ENCODE measurements around the gene LSM7.

LSM7 gene

GRCh38 chr19:2321565-2322283, 6.7 kb downstream of the LSM7 start:
- DNase-seq (ENCODE audit: low read depth) = no peak

- DNase-seq (ENCODE audit: low read depth) = no peak
These were observed 7.4 kb downstream of the LSM7 start for GRCh38 chr19:2320939-2321338.

DNA sequence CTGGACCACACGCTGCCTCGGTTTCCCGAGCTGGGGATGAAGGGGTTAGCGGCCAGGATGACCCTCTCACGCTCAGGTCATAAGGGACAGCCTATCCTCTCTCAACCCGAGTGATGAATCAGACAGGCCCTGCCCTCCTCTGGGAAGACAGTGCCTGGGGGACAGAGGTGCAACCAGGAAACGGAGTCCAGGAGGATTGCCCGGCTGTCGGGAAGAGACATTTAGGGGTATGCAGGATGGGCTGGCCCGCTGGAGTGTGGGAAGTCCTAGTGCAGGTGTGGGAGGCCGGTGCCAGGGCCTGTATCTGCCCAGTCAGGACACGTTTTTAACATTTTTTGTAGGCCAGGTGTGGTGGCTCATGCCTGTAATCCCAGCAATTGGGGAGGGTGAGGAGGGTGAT, 8.3 kb downstream of the LSM7 start:
- no peak for DNase-seq (ENCODE audit: low read depth)

DNA sequence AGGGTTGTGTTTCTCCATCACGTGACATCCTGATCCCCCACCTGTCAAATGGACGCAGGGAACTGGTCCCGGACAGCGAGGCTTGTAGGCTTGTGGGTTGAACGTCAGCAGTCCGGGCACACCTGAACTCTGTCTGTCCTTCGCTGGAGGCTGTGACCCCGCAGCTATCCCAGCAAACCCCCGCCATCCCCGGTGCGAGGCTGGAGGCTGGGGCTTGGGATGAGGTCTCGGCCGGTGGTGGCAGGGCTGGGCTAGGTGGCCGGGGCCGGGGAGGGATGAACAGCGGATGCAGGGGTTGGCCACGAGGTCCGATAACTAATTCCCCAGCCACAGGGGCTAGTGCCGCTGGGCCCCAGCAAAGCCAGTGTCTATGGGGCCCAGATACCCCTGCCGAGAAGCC, 8.8 kb downstream of the LSM7 start:
- DNase-seq (ENCODE audit: low read depth) = no peak

DNA sequence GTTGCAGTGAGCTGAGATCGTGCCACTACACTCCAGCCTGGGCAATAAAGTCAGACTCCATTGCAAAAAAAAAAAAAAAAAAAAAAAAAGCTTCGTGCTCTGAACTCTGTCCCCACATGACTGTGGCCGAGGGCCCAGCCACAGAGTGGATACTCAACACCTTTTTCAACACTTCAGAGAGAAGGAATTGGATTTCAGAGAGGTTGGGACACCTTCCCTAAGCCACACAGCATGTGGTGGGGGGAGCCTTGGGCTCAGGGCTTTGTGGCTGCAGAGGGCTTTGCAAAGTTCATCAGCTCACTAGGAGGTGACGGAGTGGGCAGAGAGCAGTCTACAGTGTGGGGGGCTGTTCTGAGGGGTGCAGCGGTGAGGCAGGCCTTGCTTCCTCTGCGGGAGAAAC, 9.5 kb downstream of the LSM7 start:
- no peak for DNase-seq (ENCODE audit: low read depth)

- DNase-seq (ENCODE audit: low read depth) = no peak
These were observed 10.6 kb downstream of the LSM7 start for GRCh38 chr19:2317756-2318155.

GRCh38 chr19:2317300-2317699, 11.1 kb downstream of the LSM7 start:
- no peak for DNase-seq (ENCODE audit: low read depth)

DNA sequence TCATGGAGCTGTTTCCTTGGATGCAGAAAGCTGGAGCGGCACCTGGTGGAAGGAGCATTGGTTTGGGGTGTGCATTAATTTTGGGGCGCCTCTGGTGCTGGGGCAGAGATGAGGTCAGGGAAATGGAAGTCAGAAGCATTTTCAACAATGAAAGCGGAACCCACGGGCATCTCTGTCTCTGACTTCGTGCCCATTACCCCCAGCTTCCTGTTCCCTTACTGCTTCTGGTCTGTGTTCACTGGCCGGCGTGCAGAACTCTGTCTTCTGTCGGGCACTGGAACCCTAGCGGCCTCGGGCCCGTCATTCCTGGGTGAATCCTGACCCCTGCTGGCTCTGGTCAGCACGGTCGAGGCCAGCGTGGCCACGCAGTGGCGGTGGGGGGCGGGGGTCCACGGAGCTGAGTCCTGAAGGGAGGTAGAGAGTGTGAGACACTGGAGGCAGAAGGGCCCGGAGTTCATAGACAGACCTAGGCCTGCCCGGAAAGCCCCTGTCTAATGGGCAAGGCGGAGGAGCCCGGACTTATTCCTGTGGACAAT, 12.5 kb downstream of the LSM7 start:
- DNase-seq (ENCODE audit: low read depth) = no peak

DNA sequence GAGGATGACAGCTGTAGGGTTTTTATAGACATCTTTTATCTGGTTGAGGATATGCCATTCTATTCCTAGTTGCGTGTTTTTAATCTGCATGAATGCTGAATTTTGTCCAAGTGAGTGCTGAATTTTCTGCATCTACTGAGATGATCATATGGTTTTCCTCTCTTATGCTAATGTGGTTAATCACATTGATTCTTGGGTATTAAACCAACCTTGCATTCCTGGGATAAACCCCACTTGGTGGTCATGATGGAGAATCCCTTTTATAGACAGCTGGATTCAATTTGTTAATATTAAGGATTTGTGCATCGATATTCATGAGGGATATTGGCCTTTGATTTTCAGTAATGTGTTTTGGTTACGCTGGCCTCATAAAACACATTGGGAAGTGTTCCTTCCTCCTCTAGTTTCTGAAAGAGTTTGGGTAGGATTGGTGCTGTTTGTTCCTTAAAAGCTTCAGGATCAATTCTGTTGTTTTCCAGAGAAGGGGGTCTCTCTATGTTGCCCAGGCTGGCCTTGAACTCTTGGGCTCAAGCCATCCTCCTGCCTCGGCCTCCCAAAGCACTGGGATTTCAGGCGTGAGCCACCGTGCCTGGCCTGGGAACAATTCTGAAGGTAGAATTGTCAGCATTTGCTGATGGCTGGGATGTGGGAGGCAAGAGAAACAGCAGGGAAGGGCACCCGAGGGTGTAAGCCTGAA, 13.1 kb downstream of the LSM7 start:
- no peak for DNase-seq (ENCODE audit: low read depth)

DNA sequence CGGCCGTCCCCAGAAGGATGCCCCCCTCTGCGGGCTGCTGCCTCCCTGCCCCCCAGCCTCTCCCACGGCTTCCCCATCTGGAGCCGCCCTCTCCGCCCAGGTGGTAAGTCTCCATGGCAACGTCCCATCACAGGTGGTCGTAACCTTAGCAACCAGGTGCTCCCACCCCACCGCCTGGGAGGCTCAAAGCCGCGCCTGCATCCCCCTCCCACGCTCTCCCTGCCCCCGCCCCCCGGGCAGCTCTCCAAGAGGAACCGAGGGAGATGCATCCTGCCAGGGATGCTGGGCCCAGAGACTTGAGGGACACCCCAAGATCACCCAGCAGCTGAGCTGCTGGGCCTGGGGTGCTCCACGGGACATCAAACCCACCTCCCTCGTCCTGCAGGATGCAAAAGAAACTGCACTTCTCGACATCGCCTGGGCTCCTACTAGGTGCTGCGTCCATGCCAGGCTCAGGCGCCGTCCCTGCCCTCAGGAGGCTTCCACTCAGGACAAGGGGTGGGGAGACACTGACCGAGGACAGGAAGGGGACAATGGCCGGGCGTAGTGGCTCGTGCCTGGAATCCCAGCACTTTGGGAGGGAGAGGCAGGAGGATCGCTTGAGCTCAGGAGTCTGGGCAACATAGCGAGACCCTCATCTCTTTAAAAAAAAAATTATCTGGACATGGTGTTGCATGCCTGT, 15.4 kb downstream of the LSM7 start:
- no peak for DNase-seq (ENCODE audit: low read depth)

- no peak for DNase-seq (ENCODE audit: low read depth)
These were observed 17.3 kb downstream of the LSM7 start for GRCh38 chr19:2311093-2311492.

DNA sequence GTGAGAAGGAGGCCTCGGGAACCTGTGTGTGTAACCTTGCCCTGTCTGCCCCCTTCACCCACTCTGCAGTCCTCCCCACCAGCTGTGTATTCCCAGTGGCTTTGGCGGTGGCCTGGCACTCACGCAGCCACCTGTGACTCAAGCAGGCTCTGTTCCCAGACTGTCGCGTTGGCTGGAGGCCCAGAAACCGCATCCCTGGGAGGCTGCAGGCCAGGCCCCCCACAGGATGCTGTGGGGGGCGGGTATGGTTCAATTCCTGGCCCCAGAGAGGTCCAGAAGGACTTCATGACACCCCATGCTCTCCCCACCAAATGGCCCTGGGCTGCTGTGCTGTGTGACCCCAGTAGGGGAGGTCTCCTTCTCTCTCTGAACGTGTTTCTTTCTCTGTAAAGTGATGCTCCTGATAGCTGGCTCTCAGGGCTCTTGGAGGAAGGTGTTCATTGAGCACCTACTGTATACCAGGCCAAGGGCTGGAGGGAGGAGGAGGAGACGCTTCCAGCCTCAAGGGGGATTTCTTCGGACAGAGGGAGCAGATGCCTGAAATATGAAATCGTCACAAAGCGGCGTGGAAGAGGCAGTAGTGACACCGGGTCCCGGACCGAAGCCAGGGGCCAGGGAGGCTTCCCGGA, 18.5 kb downstream of the LSM7 start:
- no peak for DNase-seq (ENCODE audit: low read depth)

DNA sequence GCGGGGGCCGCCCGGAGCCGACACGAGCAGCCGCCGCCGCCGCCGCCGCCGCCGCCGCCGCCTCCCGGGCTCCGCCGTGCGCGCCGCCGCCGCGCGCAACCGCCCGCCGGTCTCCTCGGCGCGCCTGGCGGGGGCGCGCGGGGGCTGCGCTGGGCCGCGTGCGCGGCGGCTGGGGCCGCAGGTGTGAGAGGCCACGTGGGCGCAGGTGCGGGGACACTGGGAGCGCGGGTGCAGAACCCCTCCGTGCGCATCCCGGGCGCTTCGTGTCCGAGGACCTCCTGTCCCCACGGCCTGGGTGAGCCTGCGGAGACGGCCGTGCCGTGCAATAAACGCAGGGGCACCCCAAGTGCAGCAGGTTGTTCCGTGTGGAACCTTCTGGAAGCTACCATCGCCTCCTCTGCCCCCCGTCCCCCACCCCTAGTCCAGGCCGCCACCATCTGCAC, 20.3 kb downstream of the LSM7 start, which contains the start of gene LINGO3:
Gene LINGO3, minus strand, starts transcription at position 41 of the 443 bp plus-strand sequence. CDS start 16,378 bp downstream, outside the sequence.
- no peak for DNase-seq (ENCODE audit: low read depth)

- DNase-seq (ENCODE audit: low read depth) = no peak
These were observed 20.8 kb downstream of the LSM7 start for GRCh38 chr19:2307518-2308012.

GRCh38 chr19:2306971-2307370, 21.4 kb downstream of the LSM7 start:
- DNase-seq (ENCODE audit: low read depth) = no peak

DNA sequence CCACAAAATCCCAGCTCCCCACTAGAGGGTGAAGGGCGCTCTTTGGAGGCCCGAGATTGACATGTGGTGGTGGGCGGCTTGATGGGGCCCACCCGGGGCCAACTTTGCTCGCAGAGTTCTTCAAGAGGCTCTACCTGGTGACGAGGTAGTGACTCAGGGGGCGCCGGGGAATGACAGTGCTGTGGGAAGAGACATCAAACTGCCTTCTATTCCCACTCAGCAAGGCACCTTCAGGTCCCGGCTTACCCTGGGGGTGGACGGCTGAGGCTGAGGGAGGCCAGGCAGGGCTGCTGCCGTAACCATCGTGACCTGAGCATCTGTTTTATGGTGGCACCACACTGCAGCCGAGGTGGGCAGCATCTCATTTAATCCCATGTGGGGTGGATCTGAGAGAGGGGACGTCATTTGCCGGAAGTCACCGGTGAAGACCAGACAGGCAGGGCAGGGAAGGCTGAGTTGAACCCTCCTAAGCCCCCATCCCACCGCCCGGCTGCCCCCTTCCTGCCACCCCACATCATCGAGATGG, 22.0 kb downstream of the LSM7 start:
- DNase-seq (ENCODE audit: low read depth) = no peak

- DNase-seq (ENCODE audit: low read depth) = no peak
These were observed 22.7 kb downstream of the LSM7 start for GRCh38 chr19:2305452-2306280.

DNA sequence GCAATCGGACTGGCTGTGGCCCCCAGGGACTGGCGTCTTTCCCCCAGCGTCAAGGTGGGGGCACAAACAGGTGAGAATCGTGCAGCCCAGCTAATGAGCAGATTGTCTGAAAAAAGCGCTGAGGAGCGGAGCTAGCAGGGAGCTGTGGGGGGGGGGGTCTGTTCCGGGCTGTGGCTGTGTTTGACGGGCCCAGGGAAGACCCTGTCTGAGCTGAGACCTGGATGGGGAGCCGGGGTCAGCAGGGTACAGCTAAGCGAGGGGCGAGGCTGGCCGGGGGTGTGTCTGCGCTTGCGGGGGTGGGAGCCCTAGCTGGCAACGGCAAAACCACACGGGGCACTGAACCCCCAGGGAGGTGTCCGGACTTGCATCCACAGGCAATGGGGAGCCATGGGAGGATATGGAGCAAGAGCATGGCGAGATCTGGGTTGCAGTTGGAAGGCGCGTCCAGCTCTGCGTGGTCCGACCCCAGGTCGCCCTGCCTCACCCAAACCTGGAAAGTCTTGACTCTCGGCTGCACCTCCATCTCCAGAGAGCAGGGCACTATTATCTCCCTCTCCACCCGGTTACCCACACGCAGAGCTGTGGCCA, 25.1 kb downstream of the LSM7 start:
- no peak for DNase-seq (ENCODE audit: low read depth)

GRCh38 chr19:2302319-2303210, 25.8 kb downstream of the LSM7 start:
- no peak for DNase-seq (ENCODE audit: low read depth)

DNA sequence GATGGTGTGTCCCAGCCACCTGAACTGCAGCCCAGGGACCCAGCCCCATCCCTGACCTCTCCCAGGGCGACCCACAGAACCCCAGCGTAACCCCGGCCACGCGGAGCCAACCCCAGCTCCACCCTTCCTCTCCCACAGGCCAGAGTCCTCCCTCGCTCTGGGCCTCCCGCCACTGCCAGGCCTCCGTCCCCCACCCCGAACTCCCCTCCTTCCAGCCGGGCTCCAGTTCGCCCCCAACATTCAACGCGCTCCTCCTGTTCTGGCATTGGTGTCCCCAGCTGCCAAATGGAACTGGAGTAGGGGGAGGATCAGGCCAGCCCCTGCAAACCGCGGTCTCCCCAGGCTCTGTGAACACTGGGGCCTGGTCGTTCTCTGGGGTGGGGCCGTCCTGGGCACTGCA, 27.9 kb downstream of the LSM7 start:
- no peak for DNase-seq (ENCODE audit: low read depth)

Data from stimulated activated CD8-positive, alpha-beta memory T cell treated with anti-CD3 and anti-CD28 coated beads, Interleukin-15, amount 100 ng/mL, for 24 hours (primary cell).